NCI-H1694 (cell line): ENCODE results near the gene CTAGE15.
"Not testable (repeated sequence)": the region's sequence is repeated elsewhere in the genome, so short reads cannot be mapped to it uniquely, and the experiment has no call there.

Source experiments
- DNase-seq: peaks from one replicate; lab custom pipeline; 2025; lab: John Stamatoyannopoulos, UW

CTAGE15 gene, protein sequence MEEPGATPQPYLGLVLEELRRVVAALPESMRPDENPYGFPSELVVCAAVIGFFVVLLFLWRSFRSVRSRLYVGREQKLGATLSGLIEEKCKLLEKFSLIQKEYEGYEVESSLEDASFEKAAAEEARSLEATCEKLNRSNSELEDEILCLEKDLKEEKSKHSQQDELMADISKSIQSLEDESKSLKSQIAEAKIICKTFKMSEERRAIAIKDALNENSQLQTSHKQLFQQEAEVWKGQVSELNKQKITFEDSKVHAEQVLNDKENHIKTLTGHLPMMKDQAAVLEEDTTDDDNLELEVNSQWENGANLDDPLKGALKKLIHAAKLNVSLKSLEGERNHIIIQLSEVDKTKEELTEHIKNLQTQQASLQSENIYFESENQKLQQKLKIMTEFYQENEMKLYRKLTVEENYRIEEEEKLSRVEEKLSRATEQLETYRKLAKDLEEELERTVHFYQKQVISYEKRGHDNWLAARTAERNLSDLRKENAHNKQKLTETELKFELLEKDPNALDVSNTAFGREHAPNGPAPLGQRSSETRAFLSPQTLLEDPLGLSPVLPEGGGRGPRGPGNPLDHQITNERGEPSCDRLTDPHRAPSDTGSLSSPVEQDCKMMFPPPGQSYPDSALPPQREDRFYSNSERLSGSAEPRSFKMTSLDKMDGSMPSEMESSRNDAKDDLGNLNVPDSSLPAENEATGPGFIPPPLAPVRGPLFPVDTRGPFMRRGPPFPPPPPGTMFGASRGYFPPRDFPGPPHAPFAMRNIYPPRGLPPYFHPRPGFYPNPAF

DNA sequence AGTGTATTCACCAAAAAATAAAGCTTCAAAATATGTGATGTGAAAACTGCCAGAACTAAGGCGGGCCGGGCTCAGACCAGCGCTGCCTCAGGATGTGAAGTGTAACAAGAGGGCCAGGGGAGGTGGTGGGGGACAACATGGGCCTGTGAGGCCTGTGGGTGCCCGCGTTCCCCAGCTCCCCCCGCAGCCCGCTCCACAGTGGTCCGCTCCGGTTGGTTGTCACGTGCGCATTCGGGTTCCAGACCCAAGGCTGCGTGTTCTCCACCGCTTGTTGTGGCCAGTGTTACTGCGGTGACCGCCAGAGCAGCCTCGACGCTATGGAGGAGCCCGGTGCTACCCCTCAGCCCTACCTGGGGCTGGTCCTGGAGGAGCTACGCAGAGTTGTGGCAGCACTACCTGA is at the start of gene CTAGE15:
TSS of gene CTAGE15 (plus strand) at position 301 of the 400 bp plus-strand sequence. CDS start at position 318, 17 bp downstream.
- not testable (repeated sequence) for DNase-seq

DNA sequence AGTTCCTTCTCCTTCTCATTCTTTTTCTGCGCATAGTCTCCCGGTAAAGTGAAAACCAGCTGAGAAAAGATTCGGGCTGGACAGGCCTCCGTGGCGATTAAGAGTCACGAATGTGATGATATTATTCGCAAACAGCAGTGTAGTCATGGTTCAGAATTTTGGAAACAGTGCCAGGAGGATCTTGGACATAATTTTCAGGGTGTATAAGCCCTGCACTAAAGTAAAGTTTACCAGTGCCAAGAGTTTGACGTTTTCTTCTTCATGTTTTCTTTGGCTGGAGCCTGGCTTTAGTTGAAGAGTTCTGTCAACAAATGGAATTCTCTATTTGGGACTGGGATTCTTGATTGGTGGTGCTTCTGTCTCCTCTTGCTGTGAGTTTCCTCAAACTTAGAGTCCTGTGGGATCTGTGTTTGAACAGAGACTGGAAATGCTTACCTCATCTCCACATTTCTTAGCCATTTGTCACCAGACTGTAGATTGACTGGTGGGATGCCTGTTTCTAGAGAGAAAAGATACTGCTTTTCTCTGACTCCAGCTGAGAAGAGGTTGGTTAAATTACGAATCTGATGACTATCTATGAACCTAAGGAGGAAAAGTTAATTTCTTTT is 49.2 kb upstream of the CTAGE15 start:
- DNase-seq, result not testable (repeated sequence)

DNA sequence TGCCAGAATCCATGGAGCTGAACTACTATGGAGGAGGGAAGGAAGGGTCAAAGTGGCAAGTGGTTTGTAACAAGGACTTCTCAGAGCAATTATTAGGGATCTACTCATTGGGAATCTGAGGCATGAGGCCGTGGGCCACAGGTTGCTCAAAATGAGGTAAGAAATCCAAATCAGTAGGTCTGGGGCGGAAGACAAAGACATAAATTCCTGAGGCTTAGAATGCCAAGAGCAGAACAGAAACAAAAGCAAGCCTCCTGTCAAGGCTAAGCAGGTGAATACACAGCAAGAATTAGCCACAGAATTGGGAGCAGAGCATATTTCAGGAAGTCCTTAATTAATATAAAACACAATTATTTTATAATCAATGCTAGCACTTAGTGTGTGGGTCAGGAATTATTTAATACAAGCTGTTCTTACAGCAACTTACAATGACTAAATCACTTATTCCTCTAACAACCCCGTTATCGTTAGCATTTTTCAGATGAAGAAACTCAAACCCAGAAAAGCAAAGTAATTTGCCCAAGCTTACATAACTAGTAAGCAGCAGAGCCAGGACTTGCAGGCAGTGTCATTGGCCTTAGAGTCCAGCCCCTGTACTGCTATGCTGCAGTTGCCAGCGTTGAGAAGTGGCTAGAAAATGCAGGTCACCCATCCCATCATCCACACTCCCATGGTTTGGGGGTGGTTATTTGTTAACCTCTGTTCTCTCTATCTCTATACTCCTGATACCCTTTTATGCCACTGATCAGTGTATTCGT is 40.3 kb upstream of the CTAGE15 start:
- not testable (repeated sequence) for DNase-seq

DNA sequence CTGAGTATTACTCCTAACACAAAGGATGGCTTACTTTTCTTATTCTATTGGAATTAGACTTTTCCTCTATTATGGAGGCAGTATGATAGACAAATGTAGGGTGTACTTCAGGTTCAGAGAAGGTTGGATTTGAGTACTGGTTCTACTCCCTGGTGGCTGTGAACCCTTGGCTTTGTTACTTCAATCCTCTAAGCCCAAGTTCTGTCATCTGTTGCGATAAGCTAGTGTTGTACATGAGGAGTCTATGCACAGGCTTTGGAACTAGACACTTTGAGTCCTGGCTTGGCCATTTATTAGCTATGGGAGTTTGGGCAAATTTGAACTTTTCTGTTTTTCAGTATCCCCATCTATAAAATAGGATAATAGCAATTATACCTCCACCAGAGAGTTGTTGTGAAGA is 39.7 kb upstream of the CTAGE15 start:
- not testable (repeated sequence) for DNase-seq

DNA sequence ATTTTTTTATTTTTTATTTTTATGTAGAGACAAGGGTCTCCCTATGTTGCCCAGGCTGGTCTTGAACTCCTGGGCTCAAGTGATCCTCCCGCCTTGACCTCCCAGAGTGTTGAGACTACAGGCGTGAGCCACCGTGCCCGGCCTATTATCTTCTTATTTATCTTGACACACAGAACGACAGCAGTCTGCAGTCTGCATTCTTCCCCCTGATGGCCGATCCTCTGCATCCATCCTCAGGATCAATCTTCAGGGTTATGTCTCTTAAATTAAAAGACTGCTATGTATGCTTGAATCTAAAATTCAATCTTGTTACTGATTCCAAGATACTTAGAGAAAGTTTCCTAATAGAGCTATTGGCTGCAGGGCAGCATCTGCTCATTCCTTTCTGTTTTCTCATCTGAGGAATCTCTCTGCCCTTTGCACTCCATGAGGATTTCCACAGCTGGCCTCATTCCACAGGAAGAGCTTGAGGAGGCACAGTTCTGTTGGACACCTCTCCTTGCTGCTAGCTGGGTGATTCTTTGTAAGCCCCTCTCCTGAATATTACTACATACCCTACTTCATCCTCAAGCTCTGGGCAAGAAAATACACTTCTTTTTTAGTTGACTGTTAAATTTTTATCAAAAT is 38.3 kb upstream of the CTAGE15 start:
- DNase-seq, result not testable (repeated sequence)

DNA sequence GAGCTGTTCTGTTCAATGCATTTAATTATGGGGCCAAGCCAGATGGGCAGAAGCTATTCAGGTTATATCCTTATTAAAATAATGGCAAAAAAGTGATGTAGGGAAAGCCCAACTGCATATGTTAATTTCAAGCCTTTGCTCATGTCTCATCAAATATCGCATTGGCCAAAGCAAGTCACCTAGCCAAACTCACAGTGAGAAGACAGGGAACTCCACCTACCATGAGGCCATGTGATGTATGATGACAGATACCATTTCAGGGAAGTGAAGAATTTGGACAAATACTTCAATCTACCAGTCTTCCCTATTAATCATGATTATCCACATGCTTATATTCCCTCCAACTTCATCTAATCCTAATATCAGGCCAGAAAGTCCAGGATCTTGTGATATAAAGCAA is 35.2 kb upstream of the CTAGE15 start:
- DNase-seq, result not testable (repeated sequence)

DNA sequence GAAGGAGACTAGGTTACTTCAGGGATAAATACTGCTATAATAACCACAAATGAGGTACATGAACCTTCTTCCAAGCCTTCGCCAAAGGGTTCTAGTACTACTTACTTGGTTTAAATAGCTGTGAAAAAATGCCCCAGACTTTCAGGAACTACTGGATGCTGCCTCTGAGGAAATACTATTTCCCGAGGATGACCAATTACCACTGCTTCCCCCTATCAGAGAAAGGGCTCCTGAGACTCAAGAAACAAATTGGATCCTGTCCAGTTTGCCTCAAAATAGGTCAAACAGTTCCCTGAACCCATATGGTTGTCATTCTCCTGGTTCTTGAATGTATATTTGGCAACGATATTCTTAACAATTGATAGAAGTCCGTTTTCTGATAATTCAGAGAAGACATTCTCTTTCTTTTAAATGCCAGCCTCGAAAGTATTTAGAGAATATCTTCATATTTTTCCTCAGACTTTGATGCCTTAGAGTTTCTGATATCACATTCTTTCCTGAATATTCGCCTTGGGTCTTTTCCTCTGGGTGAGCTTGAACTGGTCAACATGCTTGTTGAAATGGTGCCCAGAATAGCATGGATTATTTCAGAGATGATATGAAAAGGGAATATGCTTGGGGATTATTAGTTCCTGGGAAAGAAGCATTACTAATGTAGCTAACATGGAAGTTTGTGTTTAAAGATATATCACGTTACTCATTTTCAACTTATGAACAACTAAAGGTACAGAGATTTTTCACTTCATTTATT is 28.1 kb upstream of the CTAGE15 start:
- not testable (repeated sequence) for DNase-seq

DNA sequence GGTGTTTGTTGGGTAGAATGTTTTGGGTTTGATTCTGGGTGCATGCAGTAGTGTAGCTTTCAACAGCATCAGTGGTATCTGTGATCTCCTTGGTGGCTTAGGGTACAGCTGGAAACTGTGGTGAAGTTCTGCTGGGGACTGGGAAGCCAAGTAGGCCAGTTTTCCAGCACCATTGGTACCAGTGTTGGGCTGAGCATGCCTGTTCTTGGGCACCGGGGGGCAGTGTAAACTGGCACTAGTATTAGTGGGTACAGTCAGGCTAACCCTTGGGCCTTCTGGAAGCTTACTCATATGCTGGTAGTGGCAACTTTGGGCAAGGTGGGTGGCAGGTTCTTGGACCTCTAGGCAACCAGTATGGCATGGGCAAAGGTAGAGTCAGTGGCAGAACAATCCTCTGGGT is 15.6 kb upstream of the CTAGE15 start:
- DNase-seq, result not testable (repeated sequence)

DNA sequence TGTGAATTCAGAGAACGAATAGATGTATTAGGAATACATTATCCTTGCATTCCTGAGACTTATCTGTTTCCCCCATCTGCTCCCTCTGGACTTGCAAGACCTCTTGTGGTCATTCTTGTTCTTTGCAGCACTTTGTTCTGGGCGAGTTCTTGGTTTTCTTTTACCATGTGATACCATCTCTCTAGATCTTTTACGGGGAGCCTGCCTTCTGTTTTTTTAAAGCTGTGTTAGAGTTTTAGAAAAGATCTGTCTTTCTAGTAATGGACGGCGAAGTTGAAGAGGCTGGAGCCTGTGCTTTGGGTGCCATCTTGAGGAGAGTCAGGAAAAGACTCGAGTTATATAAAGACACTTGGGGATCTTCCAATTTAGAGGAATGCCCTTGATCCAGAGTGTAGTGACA is 8.3 kb upstream of the CTAGE15 start:
- DNase-seq, result not testable (repeated sequence)

DNA sequence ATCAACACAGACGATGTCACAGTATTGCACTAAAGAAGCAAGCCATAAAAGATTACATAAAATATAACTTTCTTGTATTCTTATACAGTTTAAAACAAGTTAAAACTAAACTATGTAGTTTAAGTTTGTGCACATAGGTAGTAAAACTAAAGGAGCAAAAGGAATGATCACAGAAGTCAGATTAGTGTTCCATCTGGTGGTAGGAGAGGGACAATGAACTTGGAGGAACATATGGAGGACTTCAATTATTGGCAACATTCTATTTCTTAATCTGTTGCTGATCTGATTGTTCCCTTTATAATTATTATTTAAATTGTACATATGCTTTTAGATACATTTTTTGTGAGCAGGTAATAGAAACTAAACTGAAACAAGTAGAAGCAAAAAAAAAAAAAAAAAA is 5.6 kb upstream of the CTAGE15 start:
- DNase-seq, result not testable (repeated sequence)

DNA sequence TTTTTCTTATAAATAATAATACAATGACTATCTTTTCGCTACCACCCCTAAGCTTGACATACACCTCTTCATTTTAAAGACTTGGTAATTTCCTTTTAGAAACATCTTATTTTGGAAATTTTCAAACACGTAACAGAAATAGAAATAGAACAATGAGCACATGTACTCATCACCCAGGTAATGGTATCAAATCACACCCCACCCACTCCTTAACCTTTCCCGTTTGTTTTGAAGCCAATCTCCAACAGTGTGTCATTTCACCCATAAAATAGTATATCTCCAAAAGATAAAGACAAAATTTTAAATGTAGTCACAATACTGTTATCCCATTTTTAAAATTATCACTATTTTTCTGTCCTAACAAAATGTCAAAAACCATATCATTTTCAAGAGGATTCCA is 16.6 kb downstream of the CTAGE15 start:
- DNase-seq, result not testable (repeated sequence)

DNA sequence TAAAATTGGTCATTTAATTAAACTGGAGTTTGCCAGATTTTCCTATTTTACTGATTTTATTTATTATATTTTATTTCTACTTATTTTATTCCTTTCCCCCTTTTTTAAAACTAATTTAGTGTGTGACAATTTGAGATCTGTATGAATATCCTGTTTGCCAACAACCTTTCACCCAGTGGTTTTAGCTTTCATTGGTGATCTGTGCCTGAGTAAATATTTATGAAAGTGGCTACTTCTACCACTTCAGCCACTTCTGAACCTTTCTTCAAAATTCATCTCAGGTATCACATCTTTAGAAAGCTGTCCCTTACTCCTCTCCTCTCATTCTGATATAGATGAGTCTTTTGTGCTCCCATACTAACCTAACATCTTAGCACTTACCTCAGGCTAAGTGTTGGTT is 18.3 kb downstream of the CTAGE15 start:
- DNase-seq, result not testable (repeated sequence)

DNA sequence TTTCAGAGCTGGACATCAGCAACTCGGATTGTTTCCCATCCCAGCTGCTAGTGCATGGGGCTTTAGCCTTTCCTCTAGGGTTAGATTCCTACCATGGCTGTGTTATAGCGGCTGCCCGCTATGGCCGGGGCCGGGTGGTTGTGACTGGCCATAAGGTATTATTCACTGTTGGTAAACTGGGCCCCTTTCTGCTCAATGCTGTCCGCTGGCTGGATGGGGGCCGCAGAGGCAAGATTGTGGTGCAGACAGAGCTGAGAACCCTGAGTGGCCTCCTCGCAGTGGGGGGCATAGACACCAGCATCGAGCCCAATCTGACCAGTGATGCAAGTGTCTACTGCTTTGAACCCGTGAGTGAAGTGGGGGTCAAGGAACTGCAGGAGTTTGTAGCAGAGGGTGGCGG is 26.5 kb downstream of the CTAGE15 start:
- not testable (repeated sequence) for DNase-seq

DNA sequence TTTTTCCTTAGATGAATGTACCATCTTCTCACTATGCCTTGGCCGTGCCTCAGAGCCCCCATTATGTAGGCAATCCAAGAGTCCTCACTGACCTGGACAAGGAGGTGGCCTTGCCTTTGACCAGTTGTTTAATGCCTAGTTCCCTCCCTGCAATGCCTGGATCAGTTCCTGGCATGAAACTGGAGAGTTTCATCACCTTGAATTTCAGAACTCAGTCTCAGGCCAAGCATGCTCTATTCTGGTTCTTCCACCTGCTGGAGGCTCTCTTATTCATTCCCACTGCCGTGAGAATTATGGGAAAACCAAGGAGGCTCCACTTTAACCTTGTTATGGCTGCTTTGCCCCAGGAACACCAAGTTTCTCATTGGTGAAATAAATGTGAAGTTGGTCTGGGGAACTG is 31.9 kb downstream of the CTAGE15 start:
- not testable (repeated sequence) for DNase-seq

DNA sequence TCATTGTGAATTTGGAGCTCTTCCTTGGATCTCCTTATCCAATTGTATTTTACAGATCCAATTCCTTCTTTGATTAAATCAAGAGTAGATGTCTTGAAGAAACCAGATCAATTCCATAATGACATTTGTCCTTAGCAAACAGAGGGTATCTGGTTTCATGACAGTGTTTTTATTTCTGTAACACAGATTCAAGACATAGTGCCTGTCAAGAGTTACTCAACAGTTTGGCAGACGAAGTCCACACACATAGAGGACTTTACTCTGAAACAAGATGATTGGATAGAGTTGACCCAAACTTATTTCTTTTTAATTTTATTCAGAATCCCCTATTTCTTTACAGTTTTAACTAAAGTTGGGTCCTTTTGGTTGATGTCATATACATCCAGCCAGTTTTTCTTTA is 34.5 kb downstream of the CTAGE15 start:
- DNase-seq, result not testable (repeated sequence)

DNA sequence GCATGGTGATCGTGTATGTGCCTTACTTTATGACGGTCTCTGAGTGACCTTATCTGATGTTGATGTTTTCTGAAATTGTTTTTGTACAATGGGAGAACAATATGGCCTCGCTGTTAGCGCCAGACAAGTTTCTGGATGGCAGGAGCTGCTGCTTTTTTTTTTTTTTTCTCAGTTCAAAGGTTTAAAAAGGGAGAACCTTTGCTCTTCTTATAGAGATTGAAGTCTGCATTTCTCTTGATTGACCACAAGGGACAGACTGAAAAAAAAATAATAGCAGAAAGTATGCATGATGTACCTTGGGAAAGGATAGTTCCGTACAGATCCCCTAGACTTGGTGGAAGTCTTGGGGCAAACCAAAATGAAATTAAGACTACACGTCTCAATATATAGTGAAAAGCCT is 43.9 kb downstream of the CTAGE15 start:
- not testable (repeated sequence) for DNase-seq

DNA sequence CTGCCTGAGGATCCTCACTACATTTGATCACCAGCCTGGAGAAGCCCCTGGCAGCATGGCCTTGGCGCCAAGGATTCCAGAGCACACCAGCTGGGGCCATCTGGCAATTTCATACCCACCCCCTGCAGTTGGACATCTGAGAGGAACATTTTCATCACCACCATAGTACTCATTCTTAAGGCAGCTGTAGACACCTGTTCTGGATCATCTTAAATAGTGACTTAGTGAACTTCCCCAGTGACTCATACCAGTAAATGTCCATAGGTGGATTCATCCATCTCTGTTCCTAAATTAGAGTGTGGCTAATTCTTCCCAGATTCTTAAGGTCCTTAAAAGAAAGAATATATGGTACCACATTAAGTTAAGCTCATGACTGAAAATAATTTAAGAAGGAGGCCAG is 45.6 kb downstream of the CTAGE15 start:
- DNase-seq, result not testable (repeated sequence)

DNA sequence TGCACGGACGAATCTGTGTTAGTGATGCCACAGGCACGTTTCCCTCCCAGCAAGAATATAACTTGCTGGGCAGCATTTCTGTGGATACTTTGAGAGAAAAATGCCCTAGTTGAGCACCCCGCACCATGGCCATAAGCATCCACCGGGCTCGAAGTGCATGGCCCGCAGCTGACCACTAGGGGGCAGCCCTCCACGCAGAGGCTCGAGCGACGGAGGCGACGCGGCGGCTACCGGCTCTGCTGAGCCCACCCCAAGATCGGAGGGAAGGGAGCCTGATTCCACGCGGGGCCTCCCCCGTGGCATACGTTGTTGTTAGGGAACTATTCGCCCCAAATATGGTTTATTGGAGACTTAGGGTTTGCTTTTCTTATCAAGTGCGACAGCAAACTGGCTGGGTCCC is 48.5 kb downstream of the CTAGE15 start:
- DNase-seq, result not testable (repeated sequence)

DNA sequence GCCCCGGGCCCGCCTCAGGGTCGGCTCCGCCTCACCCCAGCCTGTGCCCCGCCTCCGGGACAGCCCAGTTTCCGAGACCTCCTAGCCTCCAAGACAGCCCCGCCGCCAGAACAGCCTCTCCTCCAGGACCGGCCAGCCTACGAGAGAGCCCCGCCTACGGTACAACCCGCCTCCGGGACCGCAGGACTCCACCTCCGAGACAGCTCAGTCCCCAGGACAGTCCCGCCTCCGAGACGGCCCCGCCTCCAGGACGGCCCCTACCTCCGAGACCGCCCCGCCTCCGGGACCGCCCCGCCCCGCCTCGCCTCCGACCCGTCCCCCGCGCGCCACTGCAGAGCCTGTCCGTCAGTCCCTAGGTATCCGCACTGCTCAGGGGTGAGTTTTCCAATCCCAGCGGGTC is 49.0 kb downstream of the CTAGE15 start, which contains the start of gene TCAF2:
TSS of gene TCAF2 (plus strand) at position 329 of the 400 bp plus-strand sequence.
- not testable (repeated sequence) for DNase-seq

DNA sequence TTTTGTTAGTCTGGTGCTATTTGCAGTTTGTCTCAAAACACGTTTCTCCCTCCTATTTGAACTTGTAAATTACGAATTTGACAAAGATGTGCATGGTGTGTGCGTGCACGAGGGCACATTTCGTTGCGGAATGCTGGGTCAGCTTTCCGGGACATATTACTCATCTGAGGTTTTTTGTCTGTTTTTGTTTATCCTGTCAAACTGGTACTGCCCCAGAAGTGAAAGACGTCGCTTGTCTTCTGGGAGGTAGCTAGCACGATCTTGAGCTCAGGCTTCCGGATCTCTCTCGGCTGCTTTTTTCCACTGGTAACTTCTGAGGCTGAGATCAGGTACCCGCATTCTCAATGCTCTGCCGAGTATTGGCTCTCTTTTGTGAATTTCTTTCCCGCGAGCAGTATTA is 49.6 kb downstream of the CTAGE15 start:
- not testable (repeated sequence) for DNase-seq
